CD4-positive, alpha-beta T cell (primary cell): ENCODE results near the gene MPP4. TPM values are rescaled to one million over a fixed set of nuclear protein-coding genes. Genes with fewer than 3 reads are reported as not detected.

ENCODE experiments used
- ATAC-seq: fragments of 200-7000 bp; cut with Tn5 transposase; one replicate; pipeline ENCODE4 v1.10.0; 2022; ENCODE audit warnings: mild to moderate bottlenecking; ENCODE audit not compliant: poor library complexity
- CTCF ChIA-PET: fragments of 350-600 bp; sonication (Branson Sonifier 250); formaldehyde crosslinking; loops from one replicate; lab custom pipeline; 2021; ENCODE audit warnings: antibody characterized with exemption, inconsistent platforms; lab: Charles Lee
- POLR2A ChIA-PET: fragments of 350-600 bp; sonication (Branson Sonifier 250); formaldehyde crosslinking; loops from one replicate; lab custom pipeline; 2021; ENCODE audit warnings: antibody characterized with exemption, inconsistent platforms; lab: Charles Lee
- DNase-seq, 14 experiments: peaks; one replicate each; pipeline ENCODE4 v3.0.0-alpha.2; 2013 to 2020; ENCODE audit warnings: mixed read lengths in 2 of 14
- H3K27ac ChIP-seq, 2 donors: one replicate each; pipeline versions ENCODE4 v1.5.1 to v1.7.0; 2013; ENCODE audit warnings: low read length in 2 of 2, low read depth in 1 of 2, mild to moderate bottlenecking in 1 of 2
- H3K27me3 ChIP-seq, 2 experiments: 1 replicate in 1 of 2; 2 replicates in 1 of 2; pipeline versions ENCODE4 v1.6.1 to v1.7.0; 2013; ENCODE audit warnings: low read length in 2 of 2, control low read depth in 1 of 2, mild to moderate bottlenecking in 1 of 2, moderate library complexity in 1 of 2; ENCODE audit not compliant: insufficient read depth in 2 of 2, control insufficient read depth in 1 of 2
- H3K36me3 ChIP-seq: one replicate; pipeline ENCODE4 v1.6.1; 2013; ENCODE audit warnings: low read length, control low read depth; ENCODE audit not compliant: insufficient read depth
- H3K4me1 ChIP-seq: one replicate; pipeline ENCODE4 v1.6.1; 2013; ENCODE audit warnings: low read length, control low read depth; ENCODE audit not compliant: insufficient read depth
- H3K4me3 ChIP-seq: one replicate; pipeline ENCODE4 v1.5.1; 2013; ENCODE audit warnings: mild to moderate bottlenecking, low read length, moderate library complexity
- H3K9me3 ChIP-seq, 2 experiments: 1 replicate in 1 of 2; 2 replicates in 1 of 2; pipeline versions ENCODE4 v1.6.1 to v1.7.0; 2013; ENCODE audit warnings: low read length in 2 of 2, mild to moderate bottlenecking in 2 of 2, control low read depth in 1 of 2, moderate library complexity in 1 of 2; ENCODE audit not compliant: control insufficient read depth in 1 of 2, insufficient read depth in 1 of 2
- H3K27ac Mint-ChIP-seq: one replicate; pipeline ENCODE4 v1.8.0; 2020; ENCODE audit warnings: mixed read lengths
- H3K27me3 Mint-ChIP-seq: one replicate; pipeline ENCODE4 v1.8.0; 2021; ENCODE audit warnings: mixed read lengths
- H3K36me3 Mint-ChIP-seq: one replicate; pipeline ENCODE4 v1.8.0; 2021; ENCODE audit warnings: low read depth, mixed read lengths
- H3K4me1 Mint-ChIP-seq: one replicate; pipeline ENCODE4 v1.8.0; 2021; ENCODE audit warnings: low read depth, mixed read lengths
- H3K4me3 Mint-ChIP-seq: one replicate; pipeline ENCODE4 v1.8.0; 2020; ENCODE audit warnings: mild to moderate bottlenecking, mixed read lengths
- H3K9me3 Mint-ChIP-seq: one replicate; pipeline ENCODE4 v1.8.0; 2020; ENCODE audit warnings: mixed read lengths
- CTCF ChIP-seq: fragments of 200-600 bp; IDR thresholded peaks from one replicate; pipeline ENCODE4 v1.8.0; 2022; ENCODE audit warnings: antibody characterized with exemption, mild to moderate bottlenecking
- intact Hi-C, 2 experiments: fragments of 100-400 bp; cut with DNase I in 1 of 2; cut with micrococcal nuclease in 1 of 2; formaldehyde crosslinking; loops; one replicate each; pipeline versions ENCODE4 v1.15.1 to v1.9.0; 2023 to 2025; cut with DNase I, micrococcal nuclease
- total RNA-seq, 174 experiments: library from RNA in 2 of 174; stranded (reverse) in 2 of 174; gene quantifications; one replicate each; pipeline ENCODE4 v1.2.3 and lab custom pipeline; 2021 to 2026

MPP4 gene
- total RNA-seq, 2 experiments from 2014 or later, result not detected

- Mint-ChIP-seq H3K27ac (no peak overlapping the region), H3K36me3 (peaks cover 3% of the 10 kb centered on the region), H3K27me3 (no peaks in the 10 kb centered on the region), H3K4me1 (no peaks in the 10 kb centered on the region), H3K9me3 (no peaks in the 10 kb centered on the region), H3K4me3 (no peak overlapping the region)
- Histone ChIP-seq H3K4me3 (no peak overlapping the region), H3K27ac (no peak overlapping the region), H3K9me3 (peaks cover 0 to 6% of the 10 kb centered on the region in 2 experiments), H3K4me1 (no peaks in the 10 kb centered on the region), H3K36me3 (no peaks in the 10 kb centered on the region), H3K27me3 (no peaks in the 10 kb centered on the region)
- ATAC-seq (no peak), DNase-seq (no peak)
- CTCF ChIA-PET, result no interaction called here
- POLR2A ChIA-PET, result no interaction called here
- intact Hi-C loops, result no loop called here
- TF ChIP-seq CTCF, result no peak
Observed at GRCh38 chr2:201622306-201622970, 76.0 kb downstream of the MPP4 start.

- POLR2A ChIA-PET, result no interaction called here
Observed at GRCh38 chr2:201621293-201621999, 77.0 kb downstream of the MPP4 start.

More at GRCh38 chr2:201621293-201621999, 77.0 kb downstream of the MPP4 start:
- Histone ChIP-seq H3K4me3 (no peak overlapping the region), H3K9me3 (peaks cover 0 to 6% of the 10 kb centered on the region in 2 experiments), H3K36me3 (no peaks in the 10 kb centered on the region), H3K27ac (no peak overlapping the region), H3K27me3 (no peaks in the 10 kb centered on the region), H3K4me1 (no peaks in the 10 kb centered on the region)
- Mint-ChIP-seq H3K36me3 (peaks cover 3% of the 10 kb centered on the region), H3K27me3 (no peaks in the 10 kb centered on the region), H3K27ac (no peak overlapping the region), H3K4me1 (no peaks in the 10 kb centered on the region), H3K4me3 (no peak overlapping the region), H3K9me3 (no peaks in the 10 kb centered on the region)
- CTCF ChIA-PET, result no interaction called here
- intact Hi-C loops, result no loop called here
- TF ChIP-seq CTCF, result no peak
- ATAC-seq (no peak), DNase-seq (no peak)
